ENCODE results near the gene MITF.

DNA sequence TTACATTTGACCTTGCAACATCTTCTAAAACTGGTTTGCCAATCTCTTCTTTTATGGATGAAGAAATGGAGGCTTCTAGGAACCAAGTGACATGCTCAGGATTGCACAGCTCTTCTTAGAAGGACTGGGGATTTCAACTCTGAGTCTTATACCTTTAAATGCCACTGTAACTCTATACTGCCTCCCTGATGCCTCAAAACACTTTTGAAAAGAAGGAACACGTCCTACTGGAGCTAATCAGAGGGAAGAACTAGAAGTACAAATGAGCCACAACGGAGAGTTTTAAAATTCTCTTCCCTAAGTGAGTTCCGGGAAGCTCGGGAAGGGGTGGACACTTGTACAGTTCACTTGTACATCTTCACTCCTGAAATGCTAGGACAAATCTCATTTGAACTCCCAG, 949 bp upstream of the MITF start:
- TF ChIP-seq, protein P1, sequence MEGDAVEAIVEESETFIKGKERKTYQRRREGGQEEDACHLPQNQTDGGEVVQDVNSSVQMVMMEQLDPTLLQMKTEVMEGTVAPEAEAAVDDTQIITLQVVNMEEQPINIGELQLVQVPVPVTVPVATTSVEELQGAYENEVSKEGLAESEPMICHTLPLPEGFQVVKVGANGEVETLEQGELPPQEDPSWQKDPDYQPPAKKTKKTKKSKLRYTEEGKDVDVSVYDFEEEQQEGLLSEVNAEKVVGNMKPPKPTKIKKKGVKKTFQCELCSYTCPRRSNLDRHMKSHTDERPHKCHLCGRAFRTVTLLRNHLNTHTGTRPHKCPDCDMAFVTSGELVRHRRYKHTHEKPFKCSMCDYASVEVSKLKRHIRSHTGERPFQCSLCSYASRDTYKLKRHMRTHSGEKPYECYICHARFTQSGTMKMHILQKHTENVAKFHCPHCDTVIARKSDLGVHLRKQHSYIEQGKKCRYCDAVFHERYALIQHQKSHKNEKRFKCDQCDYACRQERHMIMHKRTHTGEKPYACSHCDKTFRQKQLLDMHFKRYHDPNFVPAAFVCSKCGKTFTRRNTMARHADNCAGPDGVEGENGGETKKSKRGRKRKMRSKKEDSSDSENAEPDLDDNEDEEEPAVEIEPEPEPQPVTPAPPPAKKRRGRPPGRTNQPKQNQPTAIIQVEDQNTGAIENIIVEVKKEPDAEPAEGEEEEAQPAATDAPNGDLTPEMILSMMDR (conservative IDR thresholded peaks at IDR 0.05; ENCODE audit: low read depth, low read length), result no peak
- TF ChIP-seq RAD21 (IDR thresholded peaks at IDR 0.05; ENCODE audit: low read length) (no peak), POLR2A (IDR thresholded peaks at IDR 0.05; ENCODE audit: low read depth, low read length) (no peak), RFX5 (IDR thresholded peaks at IDR 0.05; ENCODE audit: low read depth, low read length) (no peak), BHLHE40 (IDR thresholded peaks at IDR 0.05; ENCODE audit: low read depth, low read length) (no peak), MAFK (IDR thresholded peaks at IDR 0.05; ENCODE audit: low read depth, low read length) (no peak), RCOR1 (IDR thresholded peaks at IDR 0.05; ENCODE audit: insufficient replicate concordance, low read length) (no peak), CHD1 (IDR thresholded peaks at IDR 0.05; ENCODE audit: low read depth, low read length) (no peak), CEBPB (IDR thresholded peaks at IDR 0.05; ENCODE audit: low read depth, low read length) (no peak), NFE2L2 (IDR thresholded peaks at IDR 0.05; ENCODE audit: low read depth, low read length) (no peak), MXI1 (IDR thresholded peaks at IDR 0.05; ENCODE audit: borderline replicate concordance, low read depth, low read length) (no peak), SMC3 (IDR thresholded peaks at IDR 0.05; ENCODE audit: low read depth, low read length) (no peak), MAZ (IDR thresholded peaks at IDR 0.05; ENCODE audit: borderline replicate concordance, low read depth, low read length) (no peak)
- TF ChIP-seq, protein P2, sequence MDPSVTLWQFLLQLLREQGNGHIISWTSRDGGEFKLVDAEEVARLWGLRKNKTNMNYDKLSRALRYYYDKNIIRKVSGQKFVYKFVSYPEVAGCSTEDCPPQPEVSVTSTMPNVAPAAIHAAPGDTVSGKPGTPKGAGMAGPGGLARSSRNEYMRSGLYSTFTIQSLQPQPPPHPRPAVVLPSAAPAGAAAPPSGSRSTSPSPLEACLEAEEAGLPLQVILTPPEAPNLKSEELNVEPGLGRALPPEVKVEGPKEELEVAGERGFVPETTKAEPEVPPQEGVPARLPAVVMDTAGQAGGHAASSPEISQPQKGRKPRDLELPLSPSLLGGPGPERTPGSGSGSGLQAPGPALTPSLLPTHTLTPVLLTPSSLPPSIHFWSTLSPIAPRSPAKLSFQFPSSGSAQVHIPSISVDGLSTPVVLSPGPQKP (IDR thresholded peaks at IDR 0.05; ENCODE audit: borderline replicate concordance, low read depth, low read length), result no peak

All from IMR-90 (cell line).